GM10248 (cell line): ENCODE measurements around the gene UBTF.

Experiments used
- CTCF ChIA-PET: fragments of 300-600 bp; sonication (Branson Sonifier 250); formaldehyde crosslinking; extraction: SDS; loops from one replicate; lab custom pipeline; 2021; ENCODE audit warnings: antibody characterized with exemption; lab: Yijun Ruan, JAX
- POLR2A ChIA-PET: fragments of 350-650 bp; sonication (Branson Sonifier 250); formaldehyde crosslinking; extraction: SDS; loops from one replicate; lab custom pipeline; 2020; ENCODE audit warnings: antibody characterized with exemption; lab: Yijun Ruan, JAX
- DNase-seq: peaks from one replicate; pipeline ENCODE4 v3.0.0; 2012; ENCODE audit errors: extremely low spot score
- CTCF ChIP-seq: IDR thresholded peaks from 2 replicates; pipeline ENCODE4 v1.5.1; 2012; ENCODE audit warnings: mild to moderate bottlenecking, low read depth; ENCODE audit errors: extremely low read depth, missing control alignments, control extremely low read depth

Gene UBTF

GRCh38 chr17:44186307-44187130, 33.0 kb downstream of the UBTF start, which contains the start of gene TMUB2:
TSS of gene TMUB2 (plus strand) at chr17:44186972. CDS start at chr17:44187709, 737 bp downstream.
- CTCF ChIA-PET: interaction anchor here (1.3 to 4.6 kb wide), 7 partner anchors 16 to 247 kb away, joined by 3 to 47 read pairs (median 5); partner anchors contain the start of genes ASB16 and HDAC5
- TF ChIP-seq CTCF: no peak
- DNase-seq: peak; percentile 100
- POLR2A ChIA-PET: interaction anchor here (0.6 to 1.0 kb wide), 5 partner anchors 9 to 962 kb away, joined by 3 to 7 read pairs (median 3); partner anchors contain the start of gene HEXIM1

DNA sequence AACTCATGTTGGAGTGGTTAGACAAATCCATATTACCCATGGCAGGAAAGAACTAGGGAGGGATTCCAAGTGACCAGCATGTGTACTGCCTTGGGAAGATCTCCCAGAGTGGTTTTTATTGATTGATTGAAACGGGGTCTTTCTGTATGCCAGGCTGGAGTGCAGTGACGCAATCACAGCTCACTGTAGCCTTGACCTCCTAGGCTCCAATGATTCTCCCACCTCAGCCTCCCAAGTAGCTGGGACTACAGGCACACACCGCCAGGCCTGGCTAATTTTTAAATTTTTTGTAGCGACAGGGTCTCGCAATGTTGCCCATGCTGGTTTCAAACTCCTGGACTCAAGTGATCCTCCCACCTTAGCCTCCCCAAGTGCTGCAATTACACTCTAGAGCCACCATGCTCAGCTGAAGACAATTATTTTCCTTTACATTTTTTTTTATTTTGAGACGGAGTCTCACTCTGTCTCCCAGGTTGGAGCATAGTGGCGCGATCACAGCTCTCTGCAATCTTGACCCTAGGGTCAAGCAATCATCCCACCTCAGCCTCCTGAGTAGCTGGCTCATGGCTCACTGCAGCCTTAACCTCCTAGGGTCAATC, 35.2 kb downstream of the UBTF start:
- TF ChIP-seq CTCF: no peak
- POLR2A ChIA-PET: interaction anchor here (0.6 kb wide), 1 partner anchor 8 kb away, joined by 3 read pairs; no protein-coding TSS in a partner anchor
- CTCF ChIA-PET: interaction anchor here (1.1 to 4.6 kb wide), 6 partner anchors 14 to 245 kb away, joined by 3 to 47 read pairs (median 4); partner anchors contain the start of genes ASB16 and FAM171A2
- no peak for DNase-seq

DNA sequence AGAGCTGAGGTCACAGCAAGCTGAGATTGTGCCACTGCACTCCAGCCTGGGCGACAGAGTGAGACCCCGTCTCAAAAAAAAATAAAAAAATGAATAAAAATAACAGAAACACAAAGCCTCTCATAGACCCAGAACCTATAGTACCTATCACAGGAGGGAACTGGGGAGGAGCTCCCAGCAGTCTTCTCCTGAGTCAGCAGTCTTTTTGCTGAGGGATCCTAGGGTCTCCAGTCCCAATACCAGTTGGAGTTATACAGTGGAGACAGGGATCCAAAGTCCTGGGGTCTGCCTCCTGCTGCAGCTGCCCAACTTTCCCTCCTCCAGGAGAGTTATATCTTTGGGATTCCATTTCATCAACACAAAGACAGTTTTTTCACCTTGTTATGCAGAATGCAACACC, 36.5 kb downstream of the UBTF start:
- CTCF ChIA-PET: interaction anchor here (2.0 to 4.6 kb wide), 2 partner anchors 13 to 27 kb away, joined by 4 to 47 read pairs; partner anchors contain the start of gene ASB16
- TF ChIP-seq CTCF: no peak
- POLR2A ChIA-PET: interaction anchor here (0.5 kb wide), 1 partner anchor 128 kb away, joined by 3 read pairs; no protein-coding TSS in a partner anchor
- no peak for DNase-seq

- TF ChIP-seq CTCF: no peak
- POLR2A ChIA-PET: no interaction called here
- DNase-seq: no peak
- CTCF ChIA-PET: no interaction called here
Measured at GRCh38 chr17:44178133-44178532, 41.3 kb downstream of the UBTF start.

- POLR2A ChIA-PET: no interaction called here
- TF ChIP-seq CTCF: no peak
- CTCF ChIA-PET: no interaction called here
- no peak for DNase-seq
Measured at GRCh38 chr17:44177640-44178039, 41.8 kb downstream of the UBTF start.

- POLR2A ChIA-PET: interaction anchor here (0.5 kb wide), 1 partner anchor 56 kb away, joined by 5 read pairs; no protein-coding TSS in a partner anchor
- no peak for TF ChIP-seq CTCF
- no peak for DNase-seq
- CTCF ChIA-PET: interaction anchor here (0.9 to 1.5 kb wide), 3 partner anchors 9 to 33 kb away, joined by 3 to 4 read pairs (median 3); no protein-coding TSS in a partner anchor
Measured at GRCh38 chr17:44176671-44177501, 42.6 kb downstream of the UBTF start.
